GM19023 (cell line): ENCODE measurements around the gene XKR8.

ENCODE experiments used
- ATAC-seq: cut with Tn5 transposase; IDR thresholded peaks from one replicate; pipeline ENCODE4 v1.9.1; 2021; ENCODE audit warnings: mild to moderate bottlenecking, moderate library complexity; ENCODE audit not compliant: unreplicated experiment

Gene XKR8, protein sequence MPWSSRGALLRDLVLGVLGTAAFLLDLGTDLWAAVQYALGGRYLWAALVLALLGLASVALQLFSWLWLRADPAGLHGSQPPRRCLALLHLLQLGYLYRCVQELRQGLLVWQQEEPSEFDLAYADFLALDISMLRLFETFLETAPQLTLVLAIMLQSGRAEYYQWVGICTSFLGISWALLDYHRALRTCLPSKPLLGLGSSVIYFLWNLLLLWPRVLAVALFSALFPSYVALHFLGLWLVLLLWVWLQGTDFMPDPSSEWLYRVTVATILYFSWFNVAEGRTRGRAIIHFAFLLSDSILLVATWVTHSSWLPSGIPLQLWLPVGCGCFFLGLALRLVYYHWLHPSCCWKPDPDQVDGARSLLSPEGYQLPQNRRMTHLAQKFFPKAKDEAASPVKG

GRCh38 chr1:27959792-27960603 lies at the start of gene XKR8:
Gene XKR8, plus strand, starts transcription at chr1:27959973. Its CDS starts 97 bp downstream, at chr1:27960070.
- peak; percentile 81 for ATAC-seq

- ATAC-seq = no peak
Observed at GRCh38 chr1:27912429-27912828, 47.3 kb upstream of the XKR8 start.

DNA sequence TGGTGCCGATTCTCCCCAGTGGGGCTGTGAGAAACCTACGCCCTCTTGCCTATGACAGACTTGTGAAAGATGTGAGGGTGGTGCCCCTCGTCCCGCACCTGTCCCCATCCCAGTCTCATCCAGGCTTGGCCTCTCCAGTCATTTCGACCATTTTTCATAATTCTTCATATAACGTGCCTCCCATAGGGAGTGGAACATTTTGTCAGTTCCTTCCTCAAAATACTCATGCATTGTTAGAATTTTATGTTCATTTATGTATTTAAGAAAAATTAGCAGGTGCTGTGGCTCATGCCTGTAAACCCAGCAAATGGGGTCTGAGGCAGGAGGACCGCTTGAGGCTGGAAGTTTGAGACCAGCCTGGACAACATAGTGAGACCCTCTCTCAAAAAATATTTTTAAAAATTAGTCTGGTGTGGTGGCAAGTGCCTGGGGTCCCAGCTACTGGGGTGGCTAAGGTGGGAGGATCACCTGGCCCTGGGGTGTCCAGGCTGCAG lies 44.6 kb upstream of the XKR8 start:
- no peak for ATAC-seq

GRCh38 chr1:27922272-27922671 lies 37.5 kb upstream of the XKR8 start:
- ATAC-seq = no peak

GRCh38 chr1:27928216-27928954 lies 31.4 kb upstream of the XKR8 start:
- no peak for ATAC-seq

DNA sequence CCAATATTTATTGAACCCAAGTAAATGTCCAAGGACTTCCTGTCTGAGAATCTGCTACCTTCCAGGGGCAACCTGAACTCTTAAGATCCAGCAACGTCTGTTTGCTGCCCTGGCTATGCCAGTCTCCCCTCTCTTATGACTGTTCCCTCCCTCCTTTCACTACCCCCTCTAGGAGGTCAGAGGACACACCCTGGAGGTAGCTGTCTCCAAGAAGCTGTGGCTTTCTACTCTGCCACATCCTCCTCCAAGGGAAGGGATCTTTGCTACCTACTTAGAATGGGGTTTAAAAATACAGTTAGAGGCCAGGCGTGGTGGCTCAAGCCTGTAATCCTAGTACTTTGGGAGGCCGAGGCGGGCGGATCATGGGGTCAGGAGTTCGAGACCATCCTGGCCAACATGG lies 28.6 kb upstream of the XKR8 start:
- no peak for ATAC-seq

- ATAC-seq = no peak
Observed at GRCh38 chr1:27931759-27932158, 28.0 kb upstream of the XKR8 start.

- ATAC-seq = no peak
Observed at GRCh38 chr1:27934818-27935549, 24.8 kb upstream of the XKR8 start, which contains the start of gene SMPDL3B. Gene SMPDL3B, plus strand, starts transcription at chr1:27935000. Its CDS starts 184 bp downstream, at chr1:27935184.

DNA sequence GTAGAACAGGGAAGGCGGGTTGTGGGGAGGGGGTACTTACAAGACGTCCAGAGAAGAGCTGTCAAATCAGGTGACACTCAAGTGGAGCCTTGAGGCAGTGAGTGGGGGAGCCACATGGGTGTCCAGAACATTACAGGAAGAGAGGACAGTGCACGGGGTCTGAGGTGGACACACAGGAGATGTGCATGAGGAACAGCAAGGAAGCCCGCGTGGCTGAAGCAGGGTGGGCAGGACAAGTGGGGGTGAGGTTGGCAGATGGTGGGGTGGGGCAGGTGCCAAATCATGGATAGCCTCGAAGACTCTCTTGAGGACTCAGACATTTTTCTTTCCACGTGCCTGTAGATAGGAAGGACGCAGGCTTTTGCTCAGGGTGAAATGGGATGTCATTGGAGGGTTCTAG lies 24.1 kb upstream of the XKR8 start:
- ATAC-seq = no peak

GRCh38 chr1:27936370-27936769 lies 23.4 kb upstream of the XKR8 start:
- ATAC-seq = no peak

DNA sequence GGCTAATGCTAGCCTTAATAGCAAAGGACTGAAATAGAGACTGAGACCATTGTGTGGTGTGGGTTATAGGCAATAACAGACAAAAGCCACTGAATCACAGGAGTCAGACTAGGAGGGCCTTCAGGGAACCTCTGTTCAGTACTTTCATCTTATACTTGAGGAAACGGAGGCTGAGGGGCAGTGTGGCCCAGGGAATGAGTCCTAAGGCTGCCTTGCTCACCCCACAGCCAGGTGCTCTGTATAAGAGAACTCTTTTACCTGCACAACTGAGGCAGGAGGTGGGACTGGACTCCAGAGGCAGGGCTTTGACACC lies 22.3 kb upstream of the XKR8 start:
- ATAC-seq = no peak

- no peak for ATAC-seq
Observed at GRCh38 chr1:27938488-27938887, 21.3 kb upstream of the XKR8 start.

- ATAC-seq = no peak
Observed at GRCh38 chr1:27940297-27940696, 19.5 kb upstream of the XKR8 start.

DNA sequence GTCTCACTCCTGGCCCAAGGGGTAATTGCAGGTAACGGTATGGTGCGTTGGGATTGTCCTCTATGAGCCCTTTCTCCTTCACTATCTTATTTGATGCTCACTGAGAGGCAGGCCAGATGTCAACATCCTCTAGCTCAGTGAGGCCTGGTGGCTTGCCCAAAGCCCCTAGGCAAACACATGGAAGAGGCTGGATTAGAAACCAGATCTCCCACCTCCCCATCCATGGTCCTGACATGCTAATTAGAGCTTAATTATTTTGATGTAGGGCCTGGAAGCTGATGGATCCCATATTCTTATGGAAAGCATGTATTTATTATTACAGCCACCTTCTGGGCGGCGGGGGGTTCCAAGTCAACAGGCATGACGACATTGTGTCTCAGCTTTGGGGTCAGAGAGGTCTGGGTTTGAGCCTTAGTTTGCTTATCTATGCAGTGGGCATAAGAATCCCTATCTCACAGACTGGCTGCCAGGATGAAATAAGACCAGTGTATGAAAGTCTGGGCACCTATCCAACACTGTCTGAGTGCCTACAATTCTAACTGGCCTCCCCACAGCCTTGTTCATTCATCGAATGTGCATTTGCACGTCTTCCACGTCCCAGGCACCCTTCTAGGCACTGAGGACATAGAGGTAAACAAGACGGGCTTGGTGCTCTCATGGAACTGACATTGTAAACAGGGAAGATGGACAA lies 18.8 kb upstream of the XKR8 start:
- ATAC-seq = no peak

- no peak for ATAC-seq
Observed at GRCh38 chr1:27941671-27942540, 17.9 kb upstream of the XKR8 start.

DNA sequence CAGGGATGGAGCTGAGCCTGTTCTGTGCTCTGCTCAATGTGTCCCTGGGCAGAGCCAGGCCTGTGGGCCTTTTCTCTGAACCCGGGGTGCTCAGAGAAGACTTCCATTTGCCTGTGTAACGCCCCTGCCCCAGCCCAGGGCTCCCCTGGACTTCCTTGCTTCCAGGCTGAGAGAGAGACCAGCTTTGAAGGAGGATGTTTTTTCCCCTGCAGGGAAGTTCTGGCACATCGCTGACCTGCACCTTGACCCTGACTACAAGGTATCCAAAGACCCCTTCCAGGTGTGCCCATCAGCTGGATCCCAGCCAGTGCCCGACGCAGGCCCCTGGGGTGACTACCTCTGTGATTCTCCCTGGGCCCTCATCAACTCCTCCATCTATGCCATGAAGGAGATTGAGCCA lies 14.8 kb upstream of the XKR8 start:
- ATAC-seq = no peak

DNA sequence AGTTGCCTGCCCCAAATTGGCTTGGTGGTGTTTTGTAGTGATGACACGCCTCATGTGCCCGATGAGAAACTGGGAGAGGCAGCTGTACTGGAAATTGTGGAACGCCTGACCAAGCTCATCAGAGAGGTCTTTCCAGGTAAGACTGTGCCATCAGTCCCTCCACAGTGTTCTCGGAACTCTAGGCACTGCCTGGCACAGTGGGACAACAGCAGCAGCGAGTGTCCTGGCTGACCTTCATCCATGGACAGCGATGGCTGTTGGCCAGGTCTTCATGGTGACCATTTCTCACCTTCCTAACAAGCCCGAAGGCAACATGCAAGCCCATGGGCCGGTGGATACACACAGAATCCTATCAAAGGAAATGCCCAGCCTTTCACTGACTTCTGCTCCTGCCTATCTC lies 10.7 kb upstream of the XKR8 start:
- no peak for ATAC-seq

DNA sequence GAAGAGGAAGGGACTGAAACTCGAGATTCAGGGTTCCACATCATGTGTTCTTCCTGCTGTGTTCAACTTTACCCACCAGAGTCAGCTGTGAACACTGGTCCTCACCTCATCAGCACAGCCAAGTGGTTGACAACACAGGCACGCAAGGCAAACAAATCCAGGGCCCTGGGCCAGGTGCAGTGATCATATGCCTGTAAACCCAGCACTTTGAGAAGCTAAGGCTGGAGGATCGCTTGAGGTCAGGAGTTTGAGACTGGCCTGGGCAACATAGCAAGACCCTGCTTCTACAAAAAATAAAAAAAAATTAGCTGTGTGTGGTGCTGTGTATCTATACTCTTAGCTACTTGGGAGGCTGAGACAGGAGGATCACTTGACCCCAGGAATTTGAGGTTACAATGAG lies 8.4 kb upstream of the XKR8 start:
- no peak for ATAC-seq

GRCh38 chr1:27952147-27952546 lies 7.6 kb upstream of the XKR8 start:
- no peak for ATAC-seq
